ENCODE results near the gene GRID1. TPM values are rescaled to one million over a fixed set of nuclear protein-coding genes. Genes with fewer than 3 reads are reported as not detected.

Gene GRID1
- total and polyA plus RNA-seq, 10 of the 15 experiments (the other 5 are each of a cell fraction or from before 2014, with no cell fraction given) = 0.04 to 0.62 (median 0.08) TPM; not detected in 5

DNA sequence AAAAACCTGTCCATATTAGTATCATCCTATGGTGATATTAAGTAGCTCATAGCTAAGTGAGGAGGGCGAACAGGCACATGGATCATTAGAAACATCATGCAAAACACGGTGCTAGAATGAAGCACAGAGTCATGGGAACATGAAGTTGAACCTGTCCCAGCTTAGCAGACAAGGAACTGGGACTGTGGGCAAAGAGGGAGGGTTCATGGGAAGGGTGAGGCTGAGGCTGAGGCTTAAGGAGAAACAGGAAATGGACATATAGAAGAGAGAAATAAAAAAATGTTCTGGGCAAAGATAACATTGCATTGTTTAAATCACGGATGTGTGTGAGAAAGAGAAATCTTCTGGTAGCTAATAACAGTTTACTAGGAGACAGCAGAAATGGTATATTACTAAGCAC, 708.1 kb downstream of the GRID1 start:
- intact Hi-C loops (cut with micrococcal nuclease; ENCODE audit: unreplicated experiment) (no loop called here), in situ Hi-C loops (cut with MboI) (no loop called here)
- Histone ChIP-seq H3K4me2 (ENCODE audit: control insufficient read depth, insufficient read depth) (no peak overlapping the region), H3K9me3 (replicated peaks; ENCODE audit: control insufficient read depth, insufficient read depth, low read length) (no peaks in the 10 kb centered on the region), H3K4me3 (no peak overlapping the region), H4K20me1 (ENCODE audit: control insufficient read depth, insufficient read depth) (no peaks in the 10 kb centered on the region), H3K4me1 (ENCODE audit: control insufficient read depth, insufficient read depth, low read length) (no peaks in the 10 kb centered on the region), H2AFZ (ENCODE audit: control insufficient read depth, low read depth, low read length) (no peak overlapping the region), H3K79me2 (ENCODE audit: control insufficient read depth, insufficient read depth, low read length) (no peaks in the 10 kb centered on the region), H3K27me3 (replicated peaks in 1 of 2; ENCODE audit: control insufficient read depth in 2 of 2, insufficient read depth in 2 of 2, low read length in 1 of 2) (0 out of 4 replicates have a peak, but pooled peaks cover 0 to 2% of the 10 kb centered on the region in 2 experiments), H3K27ac (ENCODE audit: control insufficient read depth, insufficient read depth) (no peak overlapping the region), H3K36me3 (ENCODE audit: control insufficient read depth in 2 of 2, insufficient read depth in 2 of 2, low read length in 1 of 2) (no peaks in the 10 kb centered on the region), H3K9ac (ENCODE audit: control insufficient read depth, insufficient read depth, low read length) (no peak overlapping the region)
- ChIA-PET CTCF (no interaction called here), POLR2A (no interaction called here), RAD21 (ENCODE audit: unreplicated experiment) (no interaction called here), SMC1A (ENCODE audit: uncharacterized antibody, unreplicated experiment) (no interaction called here)
- no peak for FAIRE-seq
- no peak for DNase-seq (ENCODE audit: low read depth, low spot score)
- no peak for TF ChIP-seq CBX5 (IDR thresholded peaks at IDR 0.05; ENCODE audit: low read depth)
- TF ChIP-seq, protein P1, sequence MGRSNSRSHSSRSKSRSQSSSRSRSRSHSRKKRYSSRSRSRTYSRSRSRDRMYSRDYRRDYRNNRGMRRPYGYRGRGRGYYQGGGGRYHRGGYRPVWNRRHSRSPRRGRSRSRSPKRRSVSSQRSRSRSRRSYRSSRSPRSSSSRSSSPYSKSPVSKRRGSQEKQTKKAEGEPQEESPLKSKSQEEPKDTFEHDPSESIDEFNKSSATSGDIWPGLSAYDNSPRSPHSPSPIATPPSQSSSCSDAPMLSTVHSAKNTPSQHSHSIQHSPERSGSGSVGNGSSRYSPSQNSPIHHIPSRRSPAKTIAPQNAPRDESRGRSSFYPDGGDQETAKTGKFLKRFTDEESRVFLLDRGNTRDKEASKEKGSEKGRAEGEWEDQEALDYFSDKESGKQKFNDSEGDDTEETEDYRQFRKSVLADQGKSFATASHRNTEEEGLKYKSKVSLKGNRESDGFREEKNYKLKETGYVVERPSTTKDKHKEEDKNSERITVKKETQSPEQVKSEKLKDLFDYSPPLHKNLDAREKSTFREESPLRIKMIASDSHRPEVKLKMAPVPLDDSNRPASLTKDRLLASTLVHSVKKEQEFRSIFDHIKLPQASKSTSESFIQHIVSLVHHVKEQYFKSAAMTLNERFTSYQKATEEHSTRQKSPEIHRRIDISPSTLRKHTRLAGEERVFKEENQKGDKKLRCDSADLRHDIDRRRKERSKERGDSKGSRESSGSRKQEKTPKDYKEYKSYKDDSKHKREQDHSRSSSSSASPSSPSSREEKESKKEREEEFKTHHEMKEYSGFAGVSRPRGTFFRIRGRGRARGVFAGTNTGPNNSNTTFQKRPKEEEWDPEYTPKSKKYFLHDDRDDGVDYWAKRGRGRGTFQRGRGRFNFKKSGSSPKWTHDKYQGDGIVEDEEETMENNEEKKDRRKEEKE (IDR thresholded peaks at IDR 0.05) = no peak
- TF ChIP-seq SMARCA5 (IDR thresholded peaks at IDR 0.05) = no peak
- no peak for ATAC-seq
- WGBS (ENCODE audit: insufficient coverage, insufficient replicate concordance, low lambda C conversion rate, missing lambda C conversion rate) = 2% methylated on average over 3 of the region's 3 CpGs
- BruUV-seq (replicated peaks) = no TSS peak

- Histone ChIP-seq H3K36me3 (ENCODE audit: control insufficient read depth in 2 of 2, insufficient read depth in 2 of 2, low read length in 1 of 2) (no peaks in the 10 kb centered on the region), H3K79me2 (ENCODE audit: control insufficient read depth, insufficient read depth, low read length) (no peaks in the 10 kb centered on the region), H3K27ac (ENCODE audit: control insufficient read depth, insufficient read depth) (no peak overlapping the region), H3K9ac (ENCODE audit: control insufficient read depth, insufficient read depth, low read length) (no peak overlapping the region), H3K4me1 (ENCODE audit: control insufficient read depth, insufficient read depth, low read length) (no peaks in the 10 kb centered on the region), H2AFZ (ENCODE audit: control insufficient read depth, low read depth, low read length) (no peak overlapping the region), H3K4me3 (no peak overlapping the region), H4K20me1 (ENCODE audit: control insufficient read depth, insufficient read depth) (no peaks in the 10 kb centered on the region), H3K27me3 (replicated peaks in 1 of 2; ENCODE audit: control insufficient read depth in 2 of 2, insufficient read depth in 2 of 2, low read length in 1 of 2) (0 out of 4 replicates have a peak, but pooled peaks cover 0 to 2% of the 10 kb centered on the region in 2 experiments), H3K4me2 (ENCODE audit: control insufficient read depth, insufficient read depth) (no peak overlapping the region), H3K9me3 (replicated peaks; ENCODE audit: control insufficient read depth, insufficient read depth, low read length) (no peaks in the 10 kb centered on the region)
- ATAC-seq (no peak), DNase-seq (ENCODE audit: low read depth, low spot score) (no peak), FAIRE-seq (no peak)
- TF ChIP-seq RB1 (IDR thresholded peaks at IDR 0.05; ENCODE audit: borderline replicate concordance) (no peak), IRF4 (IDR thresholded peaks at IDR 0.05; ENCODE audit: low read depth, low read length) (no peak), PAX5 (IDR thresholded peaks at IDR 0.05; ENCODE audit: borderline replicate concordance, low read depth, low read length) (no peak)
- TF ChIP-seq, protein P2, sequence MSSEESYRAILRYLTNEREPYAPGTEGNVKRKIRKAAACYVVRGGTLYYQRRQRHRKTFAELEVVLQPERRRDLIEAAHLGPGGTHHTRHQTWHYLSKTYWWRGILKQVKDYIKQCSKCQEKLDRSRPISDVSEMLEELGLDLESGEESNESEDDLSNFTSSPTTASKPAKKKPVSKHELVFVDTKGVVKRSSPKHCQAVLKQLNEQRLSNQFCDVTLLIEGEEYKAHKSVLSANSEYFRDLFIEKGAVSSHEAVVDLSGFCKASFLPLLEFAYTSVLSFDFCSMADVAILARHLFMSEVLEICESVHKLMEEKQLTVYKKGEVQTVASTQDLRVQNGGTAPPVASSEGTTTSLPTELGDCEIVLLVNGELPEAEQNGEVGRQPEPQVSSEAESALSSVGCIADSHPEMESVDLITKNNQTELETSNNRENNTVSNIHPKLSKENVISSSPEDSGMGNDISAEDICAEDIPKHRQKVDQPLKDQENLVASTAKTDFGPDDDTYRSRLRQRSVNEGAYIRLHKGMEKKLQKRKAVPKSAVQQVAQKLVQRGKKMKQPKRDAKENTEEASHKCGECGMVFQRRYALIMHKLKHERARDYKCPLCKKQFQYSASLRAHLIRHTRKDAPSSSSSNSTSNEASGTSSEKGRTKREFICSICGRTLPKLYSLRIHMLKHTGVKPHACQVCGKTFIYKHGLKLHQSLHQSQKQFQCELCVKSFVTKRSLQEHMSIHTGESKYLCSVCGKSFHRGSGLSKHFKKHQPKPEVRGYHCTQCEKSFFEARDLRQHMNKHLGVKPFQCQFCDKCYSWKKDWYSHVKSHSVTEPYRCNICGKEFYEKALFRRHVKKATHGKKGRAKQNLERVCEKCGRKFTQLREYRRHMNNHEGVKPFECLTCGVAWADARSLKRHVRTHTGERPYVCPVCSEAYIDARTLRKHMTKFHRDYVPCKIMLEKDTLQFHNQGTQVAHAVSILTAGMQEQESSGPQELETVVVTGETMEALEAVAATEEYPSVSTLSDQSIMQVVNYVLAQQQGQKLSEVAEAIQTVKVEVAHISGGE (CRISPR knock-in tag; IDR thresholded peaks at IDR 0.05) = no peak
- WGBS (ENCODE audit: insufficient coverage, insufficient replicate concordance, low lambda C conversion rate, missing lambda C conversion rate) = 7% methylated on average over 4 of the region's 4 CpGs
- RAD21 ChIA-PET (ENCODE audit: unreplicated experiment) = no interaction called here
- POLR2A ChIA-PET = no interaction called here
- in situ Hi-C loops (cut with MboI) (no loop called here), intact Hi-C loops (cut with micrococcal nuclease; ENCODE audit: unreplicated experiment) (no loop called here)
- CTCF ChIA-PET = no interaction called here
- SMC1A ChIA-PET (ENCODE audit: uncharacterized antibody, unreplicated experiment) = interaction anchor here (0.6 kb wide), 1 partner anchor 12 kb away, joined by 3 read pairs; no protein-coding TSS in a partner anchor
- no TSS peak for BruUV-seq (replicated peaks)
Observed at GRCh38 chr10:85657476-85658113, 709.0 kb downstream of the GRID1 start.
